ENCODE data around the gene NPHS2.

DNA sequence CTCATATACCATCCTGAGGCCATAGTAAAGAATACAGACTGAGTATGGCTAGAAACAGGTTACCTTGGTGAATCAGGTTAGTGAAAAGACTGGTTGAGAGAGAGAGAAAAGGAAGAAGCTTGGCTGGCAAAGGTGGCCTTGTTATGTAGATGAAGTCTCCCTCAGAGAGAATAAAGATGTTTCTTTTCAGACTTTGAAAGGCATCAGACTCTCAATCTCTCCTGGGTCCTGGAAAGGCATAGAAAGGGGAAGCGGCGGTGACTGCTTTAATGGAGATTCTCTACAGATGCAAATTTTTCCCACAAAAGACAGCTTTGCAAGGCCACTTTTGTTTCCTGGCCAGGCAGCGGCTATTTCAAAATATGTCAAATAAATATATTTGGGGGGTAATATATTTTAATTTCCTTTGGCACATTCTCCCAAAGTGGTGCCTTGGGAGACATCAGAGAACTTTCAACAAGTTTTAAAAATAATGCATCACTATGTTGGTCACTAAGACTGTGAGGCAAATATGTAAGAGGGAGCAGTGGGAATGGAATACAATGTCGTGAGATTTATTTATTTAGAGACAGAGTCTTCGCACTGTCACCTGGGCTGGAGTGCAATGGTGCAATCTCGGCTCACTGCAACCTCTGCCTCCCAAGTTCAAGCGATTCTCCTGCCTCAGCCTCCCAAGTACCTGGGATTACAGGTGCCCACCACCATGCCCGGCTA, 46.1 kb downstream of the NPHS2 start:
- no peak for TF ChIP-seq POLR2A (IDR thresholded peaks at IDR 0.05)
- TF ChIP-seq, protein P1, sequence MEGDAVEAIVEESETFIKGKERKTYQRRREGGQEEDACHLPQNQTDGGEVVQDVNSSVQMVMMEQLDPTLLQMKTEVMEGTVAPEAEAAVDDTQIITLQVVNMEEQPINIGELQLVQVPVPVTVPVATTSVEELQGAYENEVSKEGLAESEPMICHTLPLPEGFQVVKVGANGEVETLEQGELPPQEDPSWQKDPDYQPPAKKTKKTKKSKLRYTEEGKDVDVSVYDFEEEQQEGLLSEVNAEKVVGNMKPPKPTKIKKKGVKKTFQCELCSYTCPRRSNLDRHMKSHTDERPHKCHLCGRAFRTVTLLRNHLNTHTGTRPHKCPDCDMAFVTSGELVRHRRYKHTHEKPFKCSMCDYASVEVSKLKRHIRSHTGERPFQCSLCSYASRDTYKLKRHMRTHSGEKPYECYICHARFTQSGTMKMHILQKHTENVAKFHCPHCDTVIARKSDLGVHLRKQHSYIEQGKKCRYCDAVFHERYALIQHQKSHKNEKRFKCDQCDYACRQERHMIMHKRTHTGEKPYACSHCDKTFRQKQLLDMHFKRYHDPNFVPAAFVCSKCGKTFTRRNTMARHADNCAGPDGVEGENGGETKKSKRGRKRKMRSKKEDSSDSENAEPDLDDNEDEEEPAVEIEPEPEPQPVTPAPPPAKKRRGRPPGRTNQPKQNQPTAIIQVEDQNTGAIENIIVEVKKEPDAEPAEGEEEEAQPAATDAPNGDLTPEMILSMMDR (IDR thresholded peaks at IDR 0.05): no peak
- no peak for TF ChIP-seq EP300 (IDR thresholded peaks at IDR 0.05)
- no peak for TF ChIP-seq POLR2AphosphoS5 (IDR thresholded peaks at IDR 0.05)

Measured in upper lobe of left lung (tissue), 4 donors.